GOT3 (cell line): ENCODE measurements around the gene STARD10.

Source experiments
- DNase-seq: peaks from one replicate; lab custom pipeline; 2025; ENCODE audit warnings: mixed read lengths; lab: John Stamatoyannopoulos, UW

Gene STARD10

GRCh38 chr11:72705442-72706365 lies 88.1 kb downstream of the STARD10 start:
- no peak for DNase-seq

- no peak for DNase-seq
Measured at GRCh38 chr11:72704783-72705265, 89.0 kb downstream of the STARD10 start.
